NCI-H69 (cell line): ENCODE measurements around the gene DOCK2.
"Not testable (repeated sequence)": the region's sequence is repeated elsewhere in the genome, so short reads cannot be mapped to it uniquely, and the experiment has no call there.

ENCODE experiments used
- DNase-seq: peaks from one replicate; lab custom pipeline; 2025; lab: John Stamatoyannopoulos, UW

DOCK2 gene

GRCh38 chr5:169817031-169817430 lies 180.0 kb downstream of the DOCK2 start:
- DNase-seq: no peak

GRCh38 chr5:169826618-169827017 lies 189.5 kb downstream of the DOCK2 start:
- DNase-seq: no peak

GRCh38 chr5:169827769-169828168 lies 190.7 kb downstream of the DOCK2 start:
- DNase-seq: no peak

GRCh38 chr5:169828385-169828784 lies 191.3 kb downstream of the DOCK2 start:
- DNase-seq: peak; percentile 21

- DNase-seq: peak; percentile 97
Observed at GRCh38 chr5:169831331-169831730, 194.3 kb downstream of the DOCK2 start.

GRCh38 chr5:169832304-169832703 lies 195.2 kb downstream of the DOCK2 start:
- peak; percentile 55 for DNase-seq

- peak; percentile 35 for DNase-seq
Observed at GRCh38 chr5:169832845-169833244, 195.8 kb downstream of the DOCK2 start.

GRCh38 chr5:169833681-169834292 lies 196.7 kb downstream of the DOCK2 start:
- peak; percentile 67 for DNase-seq

- DNase-seq: not testable (repeated sequence)
Observed at GRCh38 chr5:169834540-169834939, 197.5 kb downstream of the DOCK2 start.

GRCh38 chr5:169836835-169837536 lies 199.9 kb downstream of the DOCK2 start:
- peak; percentile 32 for DNase-seq

- DNase-seq: no peak
Observed at GRCh38 chr5:169837686-169838085, 200.6 kb downstream of the DOCK2 start.

GRCh38 chr5:169838688-169839087 lies 201.6 kb downstream of the DOCK2 start:
- no peak for DNase-seq

GRCh38 chr5:169840405-169840804 lies 203.3 kb downstream of the DOCK2 start:
- no peak for DNase-seq

- no peak for DNase-seq
Observed at GRCh38 chr5:169842699-169843098, 205.6 kb downstream of the DOCK2 start.

GRCh38 chr5:169847519-169847918 lies 210.4 kb downstream of the DOCK2 start:
- DNase-seq: no peak

GRCh38 chr5:169848271-169848670 lies 211.2 kb downstream of the DOCK2 start:
- DNase-seq: no peak

GRCh38 chr5:169848792-169849191 lies 211.7 kb downstream of the DOCK2 start:
- no peak for DNase-seq

GRCh38 chr5:169850409-169850808 lies 213.3 kb downstream of the DOCK2 start:
- peak; percentile 31 for DNase-seq

- DNase-seq: no peak
Observed at GRCh38 chr5:169851321-169851850, 214.3 kb downstream of the DOCK2 start.

- peak; percentile 63 for DNase-seq
Observed at GRCh38 chr5:169856571-169856970, 219.5 kb downstream of the DOCK2 start.

GRCh38 chr5:169860585-169860984 lies 223.5 kb downstream of the DOCK2 start:
- peak; percentile 13 for DNase-seq

GRCh38 chr5:169861433-169861832 lies 224.4 kb downstream of the DOCK2 start:
- DNase-seq: no peak

- no peak for DNase-seq
Observed at GRCh38 chr5:169861934-169862333, 224.9 kb downstream of the DOCK2 start.
